PC-3 (cell line): ENCODE measurements around the gene DAP3.

Source experiments
- EZH2 ChIP-seq: fragments of 300-600 bp; sonication (generic); IDR thresholded peaks from one replicate; pipeline ENCODE4 v1.6.1; 2017; ENCODE audit warnings: antibody characterized with exemption, mild to moderate bottlenecking, low read length; ENCODE audit not compliant: unreplicated experiment
- EZH2phosphoT487 ChIP-seq: fragments of 300-600 bp; sonication (generic); IDR thresholded peaks from 2 replicates; pipeline ENCODE4 v1.6.1; 2018; ENCODE audit warnings: mild to moderate bottlenecking, antibody characterized with exemption, low read length, borderline replicate concordance
- TF ChIP-seq, protein P1 (sequence below): fragments of 300-600 bp; sonication (generic); conservative IDR thresholded peaks from 2 replicates; pipeline ENCODE4 v1.5.1; 2017; ENCODE audit warnings: antibody characterized with exemption, low read depth, mild to moderate bottlenecking, low read length

DNA sequence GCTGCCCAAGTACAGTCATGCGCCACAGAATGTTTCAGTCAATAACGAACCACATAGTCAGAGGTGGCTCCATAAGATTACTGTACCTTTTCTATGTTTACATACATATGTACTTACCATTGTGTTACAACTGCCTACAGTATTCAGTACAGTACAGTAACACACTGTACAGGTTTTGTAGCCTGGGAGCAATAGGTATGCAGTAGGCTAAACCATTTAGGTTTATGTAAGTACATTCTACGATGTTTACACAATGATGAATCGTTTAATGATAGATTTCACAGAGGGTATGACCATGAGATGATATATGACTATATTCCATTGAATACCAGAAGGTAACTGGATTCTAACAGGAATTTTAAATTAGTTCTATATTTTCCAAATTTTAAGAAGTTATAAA, 10.9 kb upstream of the DAP3 start:
- TF ChIP-seq, protein P1, sequence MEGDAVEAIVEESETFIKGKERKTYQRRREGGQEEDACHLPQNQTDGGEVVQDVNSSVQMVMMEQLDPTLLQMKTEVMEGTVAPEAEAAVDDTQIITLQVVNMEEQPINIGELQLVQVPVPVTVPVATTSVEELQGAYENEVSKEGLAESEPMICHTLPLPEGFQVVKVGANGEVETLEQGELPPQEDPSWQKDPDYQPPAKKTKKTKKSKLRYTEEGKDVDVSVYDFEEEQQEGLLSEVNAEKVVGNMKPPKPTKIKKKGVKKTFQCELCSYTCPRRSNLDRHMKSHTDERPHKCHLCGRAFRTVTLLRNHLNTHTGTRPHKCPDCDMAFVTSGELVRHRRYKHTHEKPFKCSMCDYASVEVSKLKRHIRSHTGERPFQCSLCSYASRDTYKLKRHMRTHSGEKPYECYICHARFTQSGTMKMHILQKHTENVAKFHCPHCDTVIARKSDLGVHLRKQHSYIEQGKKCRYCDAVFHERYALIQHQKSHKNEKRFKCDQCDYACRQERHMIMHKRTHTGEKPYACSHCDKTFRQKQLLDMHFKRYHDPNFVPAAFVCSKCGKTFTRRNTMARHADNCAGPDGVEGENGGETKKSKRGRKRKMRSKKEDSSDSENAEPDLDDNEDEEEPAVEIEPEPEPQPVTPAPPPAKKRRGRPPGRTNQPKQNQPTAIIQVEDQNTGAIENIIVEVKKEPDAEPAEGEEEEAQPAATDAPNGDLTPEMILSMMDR = no peak
- TF ChIP-seq EZH2 (no peak), EZH2phosphoT487 (no peak)
